GM21423 (cell line): ENCODE results near the gene CBLN3.

Source experiments
- ATAC-seq: cut with Tn5 transposase; IDR thresholded peaks from one replicate; pipeline ENCODE4 v1.9.1; 2021; ENCODE audit warnings: mild to moderate bottlenecking, moderate library complexity; ENCODE audit not compliant: unreplicated experiment

Gene CBLN3

GRCh38 chr14:24426912-24427536 is 2.4 kb downstream of the CBLN3 start:
- ATAC-seq: no peak

GRCh38 chr14:24426150-24426911 is 3.1 kb downstream of the CBLN3 start:
- no peak for ATAC-seq

DNA sequence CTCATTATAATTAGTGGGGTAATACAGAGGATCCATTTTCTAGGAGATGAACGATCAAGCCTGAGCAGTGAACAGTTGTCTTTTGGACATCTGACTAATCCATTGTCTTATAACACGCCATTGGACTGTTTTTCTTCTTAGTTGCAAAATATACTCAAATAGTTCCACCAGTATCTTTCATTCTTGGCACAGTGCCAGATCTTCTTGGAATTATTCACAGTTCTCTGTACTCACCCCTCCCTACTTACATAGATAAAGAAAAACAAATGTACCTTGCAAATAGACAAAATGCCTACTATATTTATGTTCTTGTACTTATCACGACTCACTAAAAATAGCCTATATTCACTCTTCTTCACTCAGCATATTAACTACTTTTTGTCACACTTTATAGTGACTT is 3.8 kb downstream of the CBLN3 start:
- no peak for ATAC-seq

DNA sequence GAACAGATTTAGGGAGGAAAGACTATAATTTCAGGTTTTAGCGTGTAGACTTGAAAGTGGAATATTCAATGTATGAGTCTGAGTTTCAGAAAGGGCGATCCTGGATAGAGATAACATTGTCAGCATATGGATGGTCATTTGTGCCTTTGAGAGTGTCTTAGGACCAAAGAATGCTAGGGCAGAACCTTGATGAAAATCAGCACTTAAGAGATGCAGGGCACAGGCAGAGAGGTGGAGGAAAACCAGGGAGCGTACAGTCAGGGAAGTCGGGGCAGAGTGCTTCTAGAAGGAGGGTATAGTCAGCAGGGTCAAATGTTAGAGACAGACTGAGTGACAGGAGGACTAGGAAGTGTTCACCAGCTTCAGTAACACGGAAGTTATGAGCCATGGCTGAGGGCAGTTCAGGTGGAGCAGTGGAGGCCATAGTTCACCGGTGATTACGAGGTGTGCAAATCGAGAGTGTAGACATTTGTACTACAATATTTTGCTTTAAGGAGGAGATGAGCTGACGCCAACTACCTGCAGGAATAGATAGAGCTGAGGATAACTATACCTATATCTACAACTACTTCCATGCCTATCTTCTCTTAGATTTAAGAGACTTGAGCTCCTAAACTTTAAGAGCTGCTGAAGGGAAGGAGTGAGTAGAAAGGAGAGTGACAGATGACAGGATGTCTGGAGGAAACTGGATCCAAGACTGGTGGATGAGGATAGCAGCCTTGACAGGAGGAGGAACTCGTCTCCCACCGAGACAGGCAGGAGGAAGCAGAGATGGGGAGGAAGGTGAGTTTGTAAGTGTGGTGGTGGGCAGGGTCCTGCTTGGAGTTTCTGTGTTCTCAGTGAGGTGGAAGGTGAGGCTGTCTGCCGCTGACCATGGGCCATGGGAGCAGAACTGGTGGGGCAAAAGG is 6.5 kb downstream of the CBLN3 start:
- no peak for ATAC-seq

DNA sequence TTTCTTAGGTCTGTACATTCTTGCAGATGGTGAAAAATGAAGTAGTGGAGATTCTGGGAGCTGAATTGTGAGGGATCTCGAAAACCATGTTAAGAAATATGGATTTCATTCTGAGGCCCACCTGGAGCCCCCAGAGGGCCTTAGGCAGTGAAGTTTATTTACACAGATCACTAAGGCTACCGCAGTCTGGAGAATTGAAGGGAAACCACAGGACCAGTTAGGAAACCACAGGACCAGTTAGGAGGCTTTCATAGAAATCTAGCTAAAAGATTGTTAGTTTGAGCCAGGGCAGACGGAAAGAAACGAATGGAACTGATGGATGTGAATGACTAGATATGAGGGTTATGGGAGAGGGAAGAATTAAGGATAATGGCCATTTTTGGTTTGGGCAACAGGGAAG is 7.2 kb downstream of the CBLN3 start:
- ATAC-seq: no peak

DNA sequence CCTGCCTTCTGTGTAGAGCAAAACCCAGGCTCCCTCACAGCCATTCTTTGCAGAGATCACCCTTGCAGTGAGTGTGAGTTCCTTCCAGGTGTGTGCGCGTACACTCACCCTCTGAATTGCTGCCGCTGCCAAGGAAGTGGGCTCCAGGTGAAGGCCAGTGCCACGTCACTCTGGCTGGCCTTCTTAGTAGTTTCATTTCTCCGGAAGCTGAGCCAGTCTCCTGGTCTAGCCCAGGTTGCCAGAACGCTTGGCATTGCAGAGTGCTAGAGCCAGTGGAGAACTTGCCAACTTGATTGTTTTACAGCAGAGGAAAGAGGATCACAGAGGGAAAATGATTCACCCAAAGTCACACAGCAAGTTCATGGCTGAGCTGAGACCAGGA is 11.0 kb downstream of the CBLN3 start:
- no peak for ATAC-seq

DNA sequence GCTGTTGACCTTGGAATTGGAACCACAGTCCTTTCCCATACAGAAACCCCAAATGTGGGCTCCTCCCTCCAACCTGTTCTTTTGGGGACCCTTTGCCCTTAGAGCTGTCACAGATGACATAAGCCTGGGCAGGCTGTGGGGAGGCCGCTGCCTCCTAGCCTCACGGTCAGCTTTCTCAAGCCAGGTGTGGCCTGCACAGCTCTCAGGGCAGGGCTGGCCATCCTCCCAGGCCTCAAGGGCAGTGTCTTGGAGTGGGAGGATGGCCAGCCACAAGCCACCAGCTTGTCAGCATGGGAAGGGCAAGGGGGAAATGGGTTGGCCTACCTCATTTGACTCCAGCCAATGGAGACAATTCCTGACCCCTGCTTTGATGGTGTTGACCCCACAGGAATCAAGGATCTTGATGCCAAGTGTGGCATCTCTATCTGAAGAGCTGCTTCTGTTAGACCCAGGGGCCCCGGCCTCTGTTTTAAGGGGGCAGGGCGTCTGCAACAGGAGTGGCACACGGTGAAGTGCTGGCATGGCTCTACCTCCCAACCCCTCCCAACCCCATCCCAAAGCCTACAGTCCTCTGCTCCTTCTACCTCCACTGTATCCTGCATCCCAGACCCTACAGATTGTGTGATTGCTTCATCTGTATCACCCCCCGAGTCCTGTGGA is 11.5 kb downstream of the CBLN3 start:
- no peak for ATAC-seq

DNA sequence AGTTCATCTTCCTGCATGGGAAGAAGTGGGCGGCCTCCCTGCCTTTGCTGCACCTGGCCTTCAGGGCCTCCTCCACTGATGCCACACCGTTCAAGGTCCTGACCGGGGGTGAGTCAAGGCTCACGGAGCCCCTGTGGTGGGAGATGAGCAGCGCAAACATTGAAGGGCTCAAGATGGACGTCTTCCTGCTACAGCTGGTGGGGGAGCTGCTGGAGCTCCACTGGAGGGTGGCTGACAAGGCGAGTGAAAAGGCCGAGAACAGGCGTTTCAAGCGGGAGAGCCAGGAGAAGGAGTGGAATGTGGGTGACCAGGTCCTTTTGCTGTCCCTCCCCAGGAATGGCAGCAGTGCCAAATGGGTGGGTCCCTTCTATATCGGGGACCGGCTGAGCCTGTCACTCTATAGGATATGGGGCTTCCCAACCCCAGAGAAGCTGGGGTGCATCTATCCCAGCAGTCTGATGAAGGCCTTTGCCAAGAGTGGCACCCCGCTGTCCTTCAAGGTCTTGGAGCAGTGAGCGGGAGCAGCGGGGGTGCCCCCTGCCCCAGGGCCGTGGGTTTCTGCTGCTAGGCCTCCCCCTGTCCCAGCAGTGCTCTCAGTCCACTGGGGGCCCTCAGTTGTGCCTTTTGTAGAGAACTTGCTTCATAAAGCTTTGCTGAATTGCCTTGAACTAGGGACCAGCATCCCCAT is 12.4 kb downstream of the CBLN3 start:
- no peak for ATAC-seq

GRCh38 chr14:24416254-24416931 is 13.1 kb downstream of the CBLN3 start:
- no peak for ATAC-seq

DNA sequence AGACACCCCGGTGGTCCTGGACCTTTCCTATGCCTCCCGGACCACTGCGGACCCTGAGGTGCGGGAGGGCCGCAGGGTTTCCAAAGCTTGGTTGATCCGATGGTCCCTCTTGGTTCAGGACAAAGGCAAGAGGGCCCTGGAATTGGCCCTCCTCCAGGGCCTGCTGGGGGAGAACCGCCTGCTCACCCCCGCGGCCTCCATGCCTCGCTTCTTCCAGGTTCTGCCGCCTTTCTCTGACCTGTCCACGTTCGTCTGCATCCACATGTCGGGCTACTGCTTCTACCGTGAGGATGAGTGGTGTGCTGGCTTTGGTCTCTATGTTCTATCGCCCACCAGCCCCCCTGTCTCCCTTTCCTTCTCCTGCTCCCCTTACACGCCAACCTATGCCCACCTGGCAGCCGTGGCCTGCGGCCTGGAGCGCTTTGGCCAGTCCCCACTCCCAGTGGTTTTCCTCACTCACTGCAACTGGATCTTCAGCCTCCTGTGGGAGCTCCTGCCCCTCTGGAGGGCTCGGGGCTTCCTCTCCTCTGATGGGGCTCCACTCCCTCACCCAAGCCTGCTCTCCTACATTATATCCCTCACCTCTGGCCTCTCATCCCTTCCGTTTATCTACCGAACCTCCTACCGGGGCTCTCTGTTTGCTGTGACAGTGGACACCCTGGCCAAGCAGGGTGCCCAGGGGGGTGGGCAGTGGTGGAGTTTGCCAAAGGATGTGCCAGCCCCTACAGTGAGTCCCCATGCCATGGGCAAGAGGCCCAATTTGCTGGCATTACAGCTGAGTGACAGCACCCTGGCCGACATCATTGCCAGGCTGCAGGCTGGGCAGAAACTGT is 13.8 kb downstream of the CBLN3 start:
- ATAC-seq: no peak

- ATAC-seq: no peak
Observed at GRCh38 chr14:24414732-24415420, 14.6 kb downstream of the CBLN3 start.

- no peak for ATAC-seq
Observed at GRCh38 chr14:24414077-24414476, 15.4 kb downstream of the CBLN3 start.

- ATAC-seq: no peak
Observed at GRCh38 chr14:24411443-24412389, 17.8 kb downstream of the CBLN3 start.

GRCh38 chr14:24409956-24410355 is 19.5 kb downstream of the CBLN3 start:
- ATAC-seq: no peak

DNA sequence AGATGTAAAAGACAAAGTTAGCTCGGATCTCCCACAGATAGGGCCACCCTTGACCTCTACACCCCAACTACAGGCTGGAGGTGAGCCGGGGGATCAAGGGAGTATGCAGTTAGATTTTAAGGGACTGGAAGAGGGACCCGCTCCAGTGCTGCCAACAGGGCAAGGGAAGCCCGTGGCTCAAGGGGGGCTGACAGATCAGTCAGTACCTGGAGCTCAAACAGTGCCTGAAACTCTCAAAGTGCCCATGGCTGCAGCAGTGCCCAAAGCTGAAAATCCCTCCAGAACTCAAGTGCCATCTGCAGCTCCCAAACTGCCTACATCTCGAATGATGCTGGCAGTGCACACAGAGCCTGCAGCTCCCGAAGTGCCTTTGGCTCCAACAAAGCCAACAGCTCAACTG is 20.3 kb downstream of the CBLN3 start:
- no peak for ATAC-seq

DNA sequence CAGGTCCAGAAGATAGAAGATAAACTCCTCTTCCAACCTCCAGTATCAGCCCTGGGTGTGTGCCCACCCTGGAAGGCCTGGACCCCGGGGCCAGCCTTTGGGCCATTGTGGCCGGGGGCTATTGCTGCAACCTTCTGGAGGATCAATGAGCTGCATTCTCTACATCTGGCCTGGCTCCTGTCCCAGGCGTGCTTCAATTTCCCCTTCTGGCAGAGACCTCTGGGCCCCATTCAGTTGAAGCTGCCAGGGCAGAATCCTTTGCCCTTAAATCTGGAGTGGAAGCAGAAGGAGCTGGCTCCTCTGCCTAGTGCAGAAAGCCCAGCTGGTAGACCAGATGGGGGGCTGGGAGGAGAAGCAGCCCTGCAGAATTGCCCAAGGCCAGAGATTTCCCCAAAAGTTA is 20.7 kb downstream of the CBLN3 start:
- ATAC-seq: no peak

DNA sequence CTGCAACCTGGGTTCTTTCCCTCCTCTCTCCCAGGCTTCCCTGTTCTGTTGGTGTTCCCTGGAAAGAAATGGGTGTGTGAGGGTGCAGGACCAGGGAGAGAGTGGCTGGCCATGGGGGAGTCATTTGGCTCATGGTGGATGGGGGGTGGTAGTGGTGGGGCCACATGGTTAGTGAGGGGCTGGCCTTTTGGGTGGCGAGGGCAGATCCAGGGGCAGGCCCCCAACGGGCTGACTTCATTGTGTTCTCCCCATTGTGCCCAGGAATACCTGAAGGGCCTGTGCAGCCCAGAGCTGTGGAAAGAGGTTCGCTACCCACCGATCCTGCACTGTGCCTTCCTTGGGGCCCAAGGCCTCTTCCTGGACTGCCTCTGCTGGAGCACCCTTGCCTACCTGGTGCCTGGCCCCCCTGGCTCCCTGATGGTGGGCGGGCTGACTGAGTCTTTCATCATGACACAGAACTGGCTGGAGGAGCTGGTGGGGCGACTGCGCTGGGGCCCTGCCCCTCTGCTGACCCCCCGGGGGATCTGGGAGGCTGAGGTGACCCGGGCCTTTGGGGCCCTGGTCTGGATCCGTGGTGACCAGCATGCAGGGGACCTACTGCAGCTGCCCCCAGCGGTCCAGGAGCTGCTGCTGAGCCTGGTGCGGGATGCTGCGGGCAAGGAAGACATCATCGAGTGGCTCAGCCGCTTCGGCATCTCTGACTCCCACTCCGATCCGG is 21.7 kb downstream of the CBLN3 start:
- no peak for ATAC-seq
